Measurements from ENCODE around the gene RIPPLY3.
"Not testable (repeated sequence)": the region's sequence is repeated elsewhere in the genome, so short reads cannot be mapped to it uniquely, and the experiment has no call there.

RIPPLY3 gene

DNA sequence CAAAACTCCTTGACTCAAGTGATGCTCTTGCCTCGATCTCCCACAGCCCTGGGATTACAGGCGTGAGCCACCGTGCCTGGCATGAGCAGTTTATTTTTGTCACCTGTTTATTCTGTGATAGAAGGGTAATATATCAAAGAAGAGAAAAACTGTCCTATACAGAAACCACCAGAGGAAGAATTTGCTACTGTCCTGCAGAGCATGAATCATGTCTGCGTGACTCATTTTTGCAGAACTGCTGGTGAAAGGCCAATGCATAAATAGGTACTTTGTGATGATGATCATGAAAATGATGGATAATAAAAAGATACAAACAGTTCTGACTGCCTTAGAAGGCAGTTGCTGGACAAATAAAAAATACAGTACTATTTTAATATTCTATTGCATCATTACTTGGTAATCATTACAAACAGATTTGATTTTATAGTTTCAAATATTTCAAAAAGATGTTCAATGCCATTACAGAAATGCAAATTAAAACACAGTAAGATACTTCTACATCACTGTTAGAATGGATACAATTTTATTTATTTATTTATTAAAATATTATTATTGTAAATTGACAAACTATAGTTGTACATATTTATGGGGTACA is 26.5 kb downstream of the RIPPLY3 start:
- Histone ChIP-seq H3K4me3 (ENCODE audit: low read length) (no peak overlapping the region), H3K9me3 (ENCODE audit: control insufficient read depth, low read length) (no peaks in the 10 kb centered on the region), H3K4me1 (ENCODE audit: control insufficient read depth, insufficient read depth, low read length) (peaks cover 5% of the 10 kb centered on the region), H3K27me3 (replicated peaks; ENCODE audit: control insufficient read depth, insufficient read depth, low read length) (peaks cover 8% of the 10 kb centered on the region), H3K36me3 (ENCODE audit: control insufficient read depth, insufficient read depth, low read length, severe bottlenecking) (no peaks in the 10 kb centered on the region), H3K9ac (ENCODE audit: low read length) (no peak overlapping the region)
- DNase-seq (ENCODE audit: low read depth) = peak; percentile 70

- H3K9ac ChIP-seq (ENCODE audit: low read length); H3K36me3 ChIP-seq (ENCODE audit: control insufficient read depth, insufficient read depth, low read length, severe bottlenecking); DNase-seq (ENCODE audit: low read depth); H3K4me3 ChIP-seq (ENCODE audit: low read length); H3K9me3 ChIP-seq (ENCODE audit: control insufficient read depth, low read length); H3K4me1 ChIP-seq (ENCODE audit: control insufficient read depth, insufficient read depth, low read length); H3K27me3 ChIP-seq (replicated peaks; ENCODE audit: control insufficient read depth, insufficient read depth, low read length): not testable (repeated sequence)
Measured at GRCh38 chr21:37034394-37034793, 27.9 kb downstream of the RIPPLY3 start.

DNA sequence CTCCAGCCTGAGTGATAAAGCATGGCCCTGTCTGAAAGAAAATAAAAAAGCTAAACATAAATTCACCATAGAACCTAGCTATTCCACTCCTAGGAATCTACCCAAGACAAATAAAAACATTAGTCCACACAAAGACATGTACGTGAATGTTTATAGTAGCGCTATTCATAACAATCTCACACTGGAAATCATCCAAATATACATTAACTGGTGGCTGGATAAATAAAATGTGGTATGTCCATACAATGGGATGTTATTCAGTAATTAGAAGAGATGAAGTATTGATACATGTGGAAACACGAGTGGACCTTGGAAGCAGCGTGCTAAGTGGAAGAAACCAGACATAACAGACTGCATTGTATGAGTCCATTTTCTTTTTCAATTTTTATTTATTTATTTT is 29.7 kb downstream of the RIPPLY3 start:
- Histone ChIP-seq H3K27me3 (replicated peaks; ENCODE audit: control insufficient read depth, insufficient read depth, low read length) (peaks cover 4% of the 10 kb centered on the region), H3K4me3 (ENCODE audit: low read length) (no peak overlapping the region), H3K9ac (ENCODE audit: low read length) (no peak overlapping the region), H3K9me3 (ENCODE audit: control insufficient read depth, low read length) (no peaks in the 10 kb centered on the region), H3K4me1 (ENCODE audit: control insufficient read depth, insufficient read depth, low read length) (peaks cover 5% of the 10 kb centered on the region), H3K36me3 (ENCODE audit: control insufficient read depth, insufficient read depth, low read length, severe bottlenecking) (no peaks in the 10 kb centered on the region)
- no peak for DNase-seq (ENCODE audit: low read depth)

GRCh38 chr21:37039411-37040075 is 33.0 kb downstream of the RIPPLY3 start:
- H3K27me3 ChIP-seq (replicated peaks; ENCODE audit: control insufficient read depth, insufficient read depth, low read length) = peaks cover 4% of the 10 kb centered on the region

DNA sequence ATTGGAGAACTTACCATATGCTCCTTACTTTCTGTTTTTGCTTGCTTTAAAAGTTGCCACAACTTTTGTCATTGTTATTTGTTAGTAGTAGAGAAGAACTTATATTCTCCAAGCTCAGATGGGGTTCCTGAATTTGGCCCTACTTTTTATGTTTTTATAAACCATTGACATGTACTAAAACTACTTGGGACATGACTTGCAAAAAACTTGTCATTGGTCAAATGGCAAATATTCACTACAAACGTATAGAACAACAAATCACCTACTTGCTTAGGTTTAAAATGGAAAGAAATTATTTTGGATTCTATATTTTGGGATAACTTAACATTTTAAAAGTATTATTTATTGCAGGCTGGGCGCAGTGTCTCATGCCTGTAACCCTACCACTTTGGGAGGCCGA is 33.7 kb downstream of the RIPPLY3 start:
- Histone ChIP-seq H3K9ac (ENCODE audit: low read length) (no peak overlapping the region), H3K4me1 (ENCODE audit: control insufficient read depth, insufficient read depth, low read length) (no peaks in the 10 kb centered on the region), H3K27me3 (replicated peaks; ENCODE audit: control insufficient read depth, insufficient read depth, low read length) (peaks cover 4% of the 10 kb centered on the region)

More at GRCh38 chr21:37039411-37040075, 33.0 kb downstream of the RIPPLY3 start:
- no peaks in the 10 kb centered on the region for H3K4me1 ChIP-seq (ENCODE audit: control insufficient read depth, insufficient read depth, low read length)
- H3K9me3 ChIP-seq (ENCODE audit: control insufficient read depth, low read length) = no peaks in the 10 kb centered on the region
- H3K36me3 ChIP-seq (ENCODE audit: control insufficient read depth, insufficient read depth, low read length, severe bottlenecking) = no peaks in the 10 kb centered on the region
- H3K9ac ChIP-seq (ENCODE audit: low read length) = no peak overlapping the region
- no peak for DNase-seq (ENCODE audit: low read depth)
- no peak overlapping the region for H3K4me3 ChIP-seq (ENCODE audit: low read length)

DNA sequence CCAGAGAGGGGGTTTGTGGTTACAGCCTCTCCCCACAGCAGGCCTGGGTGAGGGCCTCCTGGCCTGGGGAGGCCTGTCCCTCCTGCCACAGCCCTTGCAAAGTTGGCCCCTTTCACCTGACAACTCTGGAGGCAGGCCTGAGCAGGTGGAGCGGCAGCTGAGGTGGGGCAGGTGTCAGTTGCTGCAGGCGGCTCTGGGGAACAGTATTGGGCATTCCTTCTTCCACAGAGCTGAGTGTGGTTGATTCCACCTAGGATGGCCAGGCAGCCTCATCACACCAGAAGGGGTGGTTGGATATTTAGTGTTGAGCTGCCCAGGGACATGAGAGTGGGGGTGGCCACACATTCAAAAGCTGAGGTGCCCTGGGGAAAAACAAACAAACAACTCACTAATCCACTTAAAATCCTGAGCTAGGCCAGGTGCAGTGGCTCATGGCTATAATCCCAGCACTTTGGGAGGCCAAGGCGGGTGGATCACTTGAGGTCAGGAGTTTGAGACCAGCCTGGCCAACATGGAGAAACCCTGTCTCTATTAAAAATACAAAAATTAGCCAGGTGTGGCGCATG is 35.3 kb downstream of the RIPPLY3 start:
- Histone ChIP-seq H3K36me3 (ENCODE audit: control insufficient read depth, insufficient read depth, low read length, severe bottlenecking) (no peaks in the 10 kb centered on the region), H3K27me3 (replicated peaks; ENCODE audit: control insufficient read depth, insufficient read depth, low read length) (peaks cover 5% of the 10 kb centered on the region), H3K9ac (ENCODE audit: low read length) (no peak overlapping the region), H3K9me3 (ENCODE audit: control insufficient read depth, low read length) (no peaks in the 10 kb centered on the region), H3K4me1 (ENCODE audit: control insufficient read depth, insufficient read depth, low read length) (no peaks in the 10 kb centered on the region), H3K4me3 (ENCODE audit: low read length) (no peak overlapping the region)
- DNase-seq (ENCODE audit: low read depth) = no peak

More for the DNA sequence above, 33.7 kb downstream of the RIPPLY3 start:
- Histone ChIP-seq H3K4me3 (ENCODE audit: low read length) (no peak overlapping the region), H3K36me3 (ENCODE audit: control insufficient read depth, insufficient read depth, low read length, severe bottlenecking) (no peaks in the 10 kb centered on the region), H3K9me3 (ENCODE audit: control insufficient read depth, low read length) (no peaks in the 10 kb centered on the region)
- DNase-seq (ENCODE audit: low read depth) = no peak

DNA sequence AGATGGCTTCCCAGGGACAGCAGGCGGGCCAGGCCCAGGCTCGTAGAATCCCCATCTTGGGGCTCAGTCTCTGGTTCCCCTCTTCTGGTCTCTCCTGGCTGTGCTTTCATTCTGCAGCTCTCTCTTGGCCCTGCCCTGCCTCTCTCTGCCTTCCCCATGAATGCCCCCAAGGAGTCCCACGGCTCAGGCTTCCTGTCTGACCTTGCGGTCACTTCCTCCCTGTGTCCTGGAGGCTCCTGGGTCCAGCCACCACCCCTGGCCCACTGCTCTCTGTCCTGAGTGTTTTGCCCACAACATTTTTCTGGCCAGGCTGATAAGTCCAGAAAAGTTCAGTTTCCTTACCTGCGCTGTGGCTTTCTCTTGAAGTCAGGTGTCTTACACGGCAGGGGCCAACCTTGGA is 37.3 kb downstream of the RIPPLY3 start:
- H3K9ac ChIP-seq (ENCODE audit: low read length) = no peak overlapping the region
- H3K4me1 ChIP-seq (ENCODE audit: control insufficient read depth, insufficient read depth, low read length) = no peaks in the 10 kb centered on the region
- peaks cover 5% of the 10 kb centered on the region for H3K27me3 ChIP-seq (replicated peaks; ENCODE audit: control insufficient read depth, insufficient read depth, low read length)
- no peaks in the 10 kb centered on the region for H3K36me3 ChIP-seq (ENCODE audit: control insufficient read depth, insufficient read depth, low read length, severe bottlenecking)
- no peaks in the 10 kb centered on the region for H3K9me3 ChIP-seq (ENCODE audit: control insufficient read depth, low read length)
- no peak overlapping the region for H3K4me3 ChIP-seq (ENCODE audit: low read length)
- DNase-seq (ENCODE audit: low read depth) = no peak

DNA sequence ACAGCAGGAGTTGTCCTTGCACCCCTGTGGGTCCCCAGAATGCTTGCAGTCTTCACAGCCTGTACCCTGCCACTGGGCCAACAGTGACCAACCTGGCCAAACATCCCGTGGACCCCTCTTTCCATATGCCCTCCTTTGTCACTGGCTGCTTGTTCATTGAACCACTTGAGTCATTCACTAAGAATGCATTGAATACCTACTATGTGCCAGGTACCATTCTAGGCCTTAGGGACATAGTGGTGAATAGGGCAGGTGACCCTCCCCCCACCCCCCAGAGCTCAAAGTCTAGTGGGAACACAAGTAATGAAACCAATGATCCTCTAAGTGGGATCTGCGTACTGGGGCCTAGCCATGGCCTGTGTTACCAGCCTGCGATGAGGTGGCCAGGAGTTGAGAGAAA is 38.1 kb downstream of the RIPPLY3 start:
- Histone ChIP-seq H3K36me3 (ENCODE audit: control insufficient read depth, insufficient read depth, low read length, severe bottlenecking) (no peaks in the 10 kb centered on the region), H3K4me3 (ENCODE audit: low read length) (no peak overlapping the region), H3K9me3 (ENCODE audit: control insufficient read depth, low read length) (no peaks in the 10 kb centered on the region), H3K27me3 (replicated peaks; ENCODE audit: control insufficient read depth, insufficient read depth, low read length) (peaks cover 5% of the 10 kb centered on the region), H3K4me1 (ENCODE audit: control insufficient read depth, insufficient read depth, low read length) (no peaks in the 10 kb centered on the region), H3K9ac (ENCODE audit: low read length) (no peak overlapping the region)
- DNase-seq (ENCODE audit: low read depth) = no peak

- Histone ChIP-seq H3K9me3 (ENCODE audit: control insufficient read depth, low read length) (no peaks in the 10 kb centered on the region), H3K4me1 (ENCODE audit: control insufficient read depth, insufficient read depth, low read length) (no peaks in the 10 kb centered on the region), H3K4me3 (ENCODE audit: low read length) (no peak overlapping the region), H3K36me3 (ENCODE audit: control insufficient read depth, insufficient read depth, low read length, severe bottlenecking) (no peaks in the 10 kb centered on the region), H3K27me3 (replicated peaks; ENCODE audit: control insufficient read depth, insufficient read depth, low read length) (peaks cover 5% of the 10 kb centered on the region), H3K9ac (ENCODE audit: low read length) (no peak overlapping the region)
- DNase-seq (ENCODE audit: low read depth) = no peak
Measured at GRCh38 chr21:37045149-37045548, 38.6 kb downstream of the RIPPLY3 start.

- Histone ChIP-seq H3K9ac (ENCODE audit: low read length) (no peak overlapping the region), H3K27me3 (replicated peaks; ENCODE audit: control insufficient read depth, insufficient read depth, low read length) (peaks cover 5% of the 10 kb centered on the region), H3K4me3 (ENCODE audit: low read length) (no peak overlapping the region), H3K4me1 (ENCODE audit: control insufficient read depth, insufficient read depth, low read length) (no peaks in the 10 kb centered on the region), H3K36me3 (ENCODE audit: control insufficient read depth, insufficient read depth, low read length, severe bottlenecking) (no peaks in the 10 kb centered on the region), H3K9me3 (ENCODE audit: control insufficient read depth, low read length) (no peaks in the 10 kb centered on the region)
- DNase-seq (ENCODE audit: low read depth) = no peak
Measured at GRCh38 chr21:37045556-37045955, 39.1 kb downstream of the RIPPLY3 start.

DNA sequence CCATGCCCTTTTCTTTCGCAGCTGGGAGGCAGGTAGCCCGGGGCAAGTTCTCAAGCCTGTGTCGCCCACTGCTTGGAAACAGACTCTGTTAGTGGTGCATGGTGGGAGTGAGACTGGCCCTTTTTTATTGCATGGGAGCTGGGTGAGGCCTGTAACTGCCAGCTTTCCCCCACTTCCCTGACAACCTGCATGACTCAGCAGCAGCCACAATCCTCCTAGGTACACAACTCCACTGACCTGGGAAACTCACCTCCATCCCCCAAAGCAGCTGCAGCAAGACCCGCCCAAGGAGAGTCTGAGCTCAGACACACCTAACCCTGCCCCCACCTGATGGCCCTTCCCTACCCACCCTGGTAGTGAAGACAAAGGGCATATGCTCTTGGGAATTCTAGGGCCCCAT is 40.6 kb downstream of the RIPPLY3 start:
- Histone ChIP-seq H3K4me1 (ENCODE audit: control insufficient read depth, insufficient read depth, low read length) (no peaks in the 10 kb centered on the region), H3K36me3 (ENCODE audit: control insufficient read depth, insufficient read depth, low read length, severe bottlenecking) (no peaks in the 10 kb centered on the region), H3K4me3 (ENCODE audit: low read length) (no peak overlapping the region), H3K9ac (ENCODE audit: low read length) (no peak overlapping the region), H3K27me3 (replicated peaks; ENCODE audit: control insufficient read depth, insufficient read depth, low read length) (peaks cover 5% of the 10 kb centered on the region), H3K9me3 (ENCODE audit: control insufficient read depth, low read length) (no peaks in the 10 kb centered on the region)
- no peak for DNase-seq (ENCODE audit: low read depth)

Data from adipocyte (in vitro differentiated cells).